GM10847 (cell line): Measurements from ENCODE around the gene NXN.

Experiments used
- POLR2A ChIP-seq: IDR thresholded peaks from 2 replicates; pipeline ENCODE4 v1.6.1; 2011; ENCODE audit not compliant: insufficient read length; ENCODE audit errors: extremely low read depth

The NXN gene

GRCh38 chr17:951325-952132 lies 28.0 kb downstream of the NXN start:
- no peak for TF ChIP-seq POLR2A

GRCh38 chr17:949623-950303 lies 29.8 kb downstream of the NXN start:
- TF ChIP-seq POLR2A: no peak

GRCh38 chr17:948284-948852 lies 31.2 kb downstream of the NXN start:
- no peak for TF ChIP-seq POLR2A

- TF ChIP-seq POLR2A: no peak
Measured at GRCh38 chr17:946510-947236, 32.9 kb downstream of the NXN start.

GRCh38 chr17:945672-946071 lies 33.9 kb downstream of the NXN start:
- TF ChIP-seq POLR2A: no peak

- no peak for TF ChIP-seq POLR2A
Measured at GRCh38 chr17:944266-944826, 35.2 kb downstream of the NXN start.

GRCh38 chr17:935485-935884 lies 44.1 kb downstream of the NXN start:
- no peak for TF ChIP-seq POLR2A

GRCh38 chr17:933312-934073 lies 46.1 kb downstream of the NXN start:
- no peak for TF ChIP-seq POLR2A

GRCh38 chr17:930258-930657 lies 49.3 kb downstream of the NXN start:
- no peak for TF ChIP-seq POLR2A

- TF ChIP-seq POLR2A: no peak
Measured at GRCh38 chr17:929586-929985, 50.0 kb downstream of the NXN start.

GRCh38 chr17:927611-928461 lies 51.7 kb downstream of the NXN start:
- TF ChIP-seq POLR2A: no peak

GRCh38 chr17:925817-926216 lies 53.8 kb downstream of the NXN start:
- no peak for TF ChIP-seq POLR2A

GRCh38 chr17:924711-925475 lies 54.7 kb downstream of the NXN start:
- TF ChIP-seq POLR2A: no peak
